Vagina (tissue), 2 donors: ENCODE data around the gene SHF. TPM values are rescaled to one million over a fixed set of nuclear protein-coding genes. Genes with fewer than 3 reads are reported as not detected.

ENCODE experiments used
- DNase-seq, 2 donors: peaks; one replicate each; pipeline ENCODE4 v3.0.0-alpha.2; 2017; ENCODE audit errors: extremely low spot score in 2 of 2
- H3K27ac ChIP-seq: fragments of 200-600 bp; sonication (generic); one replicate; pipeline ENCODE4 v1.5.1; 2019
- H3K27me3 ChIP-seq: fragments of 200-600 bp; sonication (generic); one replicate; pipeline ENCODE4 v1.5.1; 2019
- H3K36me3 ChIP-seq, 2 donors: fragments of 200-600 bp; sonication (generic); one replicate each; pipeline ENCODE4 v1.5.1; 2017 to 2019
- H3K4me1 ChIP-seq: fragments of 200-600 bp; sonication (generic); one replicate; pipeline ENCODE4 v1.5.1; 2019
- H3K4me3 ChIP-seq, 2 donors: fragments of 200-600 bp; sonication (generic); 1 replicate in 1 of 2; 2 replicates in 1 of 2; pipeline ENCODE4 v1.5.1; 2016 to 2019
- H3K9me3 ChIP-seq: fragments of 200-600 bp; sonication (generic); one replicate; pipeline ENCODE4 v1.5.1; 2019
- CTCF ChIP-seq, 3 experiments: fragments of 450-650 bp in 2 of 3; fragments of 200-600 bp in 1 of 3; sonication (generic) in 1 of 3; IDR thresholded peaks; one replicate each; pipeline ENCODE4 v1.5.1; 2017 to 2019; ENCODE audit warnings: antibody characterized with exemption in 3 of 3, mild to moderate bottlenecking in 2 of 3, moderate library complexity in 2 of 3
- POLR2A ChIP-seq, 2 donors: fragments of 450-650 bp; IDR thresholded peaks; one replicate each; pipeline ENCODE4 v1.6.1; 2017; ENCODE audit warnings: antibody characterized with exemption in 2 of 2, mild to moderate bottlenecking in 2 of 2, moderate library complexity in 2 of 2
- POLR2AphosphoS5 ChIP-seq, 2 donors: sonication (generic); formaldehyde crosslinking; IDR thresholded peaks; one replicate each; pipeline ENCODE4 v1.9.0; 2017; ENCODE audit warnings: antibody characterized with exemption in 2 of 2, mild to moderate bottlenecking in 2 of 2, low read depth in 1 of 2; ENCODE audit not compliant: insufficient read depth in 1 of 2
- intact Hi-C: fragments of 100-400 bp; cut with DNase I; formaldehyde crosslinking; loops from one replicate; pipeline ENCODE4 v1.15.1; 2023
- total RNA-seq: library from RNA; depleted of rRNA; stranded (reverse); fragments of >200 nt; gene quantifications from one replicate; pipeline ENCODE4 v1.2.3, GENCODE V29; 2016

SHF gene
- total RNA-seq, 1 donor from 2014 or later: 15.0 TPM

GRCh38 chr15:45132844-45133560 lies 54.8 kb downstream of the SHF start:
- H3K9me3 ChIP-seq: no peaks in the 10 kb centered on the region
- no peak for DNase-seq
- no peaks in the 10 kb centered on the region for H3K36me3 ChIP-seq
- no peak overlapping the region for H3K4me3 ChIP-seq
- TF ChIP-seq CTCF (IDR thresholded peaks at IDR 0.05) (no peak), POLR2AphosphoS5 (IDR thresholded peaks at IDR 0.05; ENCODE audit: insufficient read depth in 1 of 2, low read depth in 1 of 2) (no peak), POLR2A (IDR thresholded peaks at IDR 0.05) (no peak)
- peaks cover 6% of the 10 kb centered on the region for H3K27me3 ChIP-seq
- H3K4me1 ChIP-seq: peaks cover 10% of the 10 kb centered on the region
- intact Hi-C loops: no loop called here
- H3K27ac ChIP-seq: no peak overlapping the region

DNA sequence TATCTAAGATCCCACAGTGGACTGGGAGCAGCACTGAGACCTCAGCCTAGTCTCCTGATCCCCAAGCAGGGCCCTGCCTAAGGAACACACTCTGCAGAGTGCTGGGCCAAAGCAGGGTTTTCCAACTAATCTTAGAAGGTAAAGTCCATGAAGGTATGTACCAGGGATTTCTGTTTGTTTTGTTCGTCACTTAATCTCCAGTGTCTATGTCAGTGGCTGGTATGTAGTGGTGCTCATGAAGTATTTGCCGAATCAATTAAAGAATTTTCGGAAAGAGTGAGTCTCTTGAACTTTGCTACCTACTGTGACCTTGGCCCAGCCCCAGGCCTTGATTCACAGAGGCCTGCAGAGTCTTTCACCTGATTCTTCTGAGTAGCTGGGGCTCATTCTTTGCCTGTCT lies 56.3 kb downstream of the SHF start:
- Histone ChIP-seq H3K4me1 (peaks cover 10% of the 10 kb centered on the region), H3K9me3 (no peaks in the 10 kb centered on the region), H3K27me3 (peaks cover 6% of the 10 kb centered on the region), H3K4me3 (no peak overlapping the region), H3K27ac (no peak overlapping the region), H3K36me3 (no peaks in the 10 kb centered on the region)
- intact Hi-C loops: no loop called here
- DNase-seq: no peak
- TF ChIP-seq CTCF (IDR thresholded peaks at IDR 0.05) (no peak), POLR2AphosphoS5 (IDR thresholded peaks at IDR 0.05; ENCODE audit: insufficient read depth in 1 of 2, low read depth in 1 of 2) (no peak), POLR2A (IDR thresholded peaks at IDR 0.05) (no peak)

DNA sequence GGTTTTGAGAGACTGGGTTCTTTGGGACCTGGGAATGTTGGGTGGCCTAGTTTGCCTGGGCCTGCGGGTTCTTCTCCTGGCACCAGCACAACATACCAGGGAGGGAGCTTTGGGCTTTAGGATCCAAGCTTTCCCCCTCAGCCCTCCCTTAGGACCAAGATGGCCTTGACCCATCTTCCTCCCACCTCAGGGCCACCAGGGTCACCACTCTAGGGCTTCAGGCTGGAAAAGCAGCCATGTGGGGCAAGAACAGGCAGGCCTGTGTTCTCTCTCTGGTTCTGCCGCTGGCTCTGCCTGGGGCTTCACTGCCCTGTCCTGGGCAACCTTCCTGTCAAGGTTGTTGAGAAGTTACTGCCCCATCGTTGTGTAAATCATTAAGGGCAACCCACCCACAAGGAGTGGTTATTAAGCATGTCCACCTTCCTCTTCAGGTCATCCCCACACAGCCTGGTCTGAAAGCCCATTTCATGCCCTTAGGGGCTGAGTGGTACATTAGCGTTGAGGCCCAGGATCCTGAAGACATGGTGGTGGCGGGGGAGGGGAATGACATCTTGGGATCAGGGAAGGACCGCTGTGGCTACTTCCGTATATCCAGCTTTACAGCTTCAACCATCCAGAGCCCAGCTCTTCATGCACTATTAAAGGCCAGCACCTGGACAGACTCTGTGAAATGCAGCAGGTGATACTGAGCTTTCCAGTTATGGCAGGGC lies 57.3 kb downstream of the SHF start:
- H3K36me3 ChIP-seq: no peaks in the 10 kb centered on the region
- no peak for DNase-seq
- peaks cover 10% of the 10 kb centered on the region for H3K4me1 ChIP-seq
- peak overlapping the region; percentile 55 for H3K27ac ChIP-seq
- H3K27me3 ChIP-seq: peaks cover 6% of the 10 kb centered on the region
- intact Hi-C loops: no loop called here
- H3K9me3 ChIP-seq: no peaks in the 10 kb centered on the region
- peak overlapping the region in 1 of 2 donors; percentile 47 for H3K4me3 ChIP-seq
- TF ChIP-seq POLR2AphosphoS5 (IDR thresholded peaks at IDR 0.05; ENCODE audit: insufficient read depth in 1 of 2, low read depth in 1 of 2) (no peak), POLR2A (IDR thresholded peaks at IDR 0.05) (no peak), CTCF (IDR thresholded peaks at IDR 0.05) (no peak)

GRCh38 chr15:45129651-45130129 lies 58.1 kb downstream of the SHF start, which contains the start of the genes DUOX1 and DUOXA1:
Gene DUOX1, plus strand, starts transcription at chr15:45129994. Its CDS starts 1,973 bp downstream, at chr15:45131967.
Gene DUOXA1, minus strand, starts transcription at chr15:45129879. Its CDS starts 6,865 bp downstream, at chr15:45123014.
- no peak for TF ChIP-seq POLR2A (IDR thresholded peaks at IDR 0.05)
- TF ChIP-seq POLR2AphosphoS5 (IDR thresholded peaks at IDR 0.05; ENCODE audit: insufficient read depth in 1 of 2, low read depth in 1 of 2): peak in 1 of 2 donors; percentile 29
- TF ChIP-seq CTCF (IDR thresholded peaks at IDR 0.05): no peak
- peak within 1 kb of the TSS; percentile 34 to 47 for H3K4me3 ChIP-seq
- peaks cover 10% of the 10 kb centered on the region for H3K4me1 ChIP-seq
- intact Hi-C loops: no loop called here
- no peak for DNase-seq
- H3K27ac ChIP-seq: peak within 1 kb of the TSS; percentile 55
- no peaks in the 10 kb centered on the region for H3K27me3 ChIP-seq
- H3K36me3 ChIP-seq: no peaks in the 10 kb centered on the region
- H3K9me3 ChIP-seq: no peaks in the 10 kb centered on the region
